ENCODE results near the gene WDR83. TPM values are rescaled to one million over a fixed set of nuclear protein-coding genes. Genes with fewer than 3 reads are reported as not detected.
"Not testable (repeated sequence)": the region's sequence is repeated elsewhere in the genome, so short reads cannot be mapped to it uniquely, and the experiment has no call there.

Gene WDR83
- total and polyA plus RNA-seq, 10 of the 15 experiments (the other 5 are each of a cell fraction or from before 2014, with no cell fraction given) = 0.58 to 17.7 (median 10.8) TPM

DNA sequence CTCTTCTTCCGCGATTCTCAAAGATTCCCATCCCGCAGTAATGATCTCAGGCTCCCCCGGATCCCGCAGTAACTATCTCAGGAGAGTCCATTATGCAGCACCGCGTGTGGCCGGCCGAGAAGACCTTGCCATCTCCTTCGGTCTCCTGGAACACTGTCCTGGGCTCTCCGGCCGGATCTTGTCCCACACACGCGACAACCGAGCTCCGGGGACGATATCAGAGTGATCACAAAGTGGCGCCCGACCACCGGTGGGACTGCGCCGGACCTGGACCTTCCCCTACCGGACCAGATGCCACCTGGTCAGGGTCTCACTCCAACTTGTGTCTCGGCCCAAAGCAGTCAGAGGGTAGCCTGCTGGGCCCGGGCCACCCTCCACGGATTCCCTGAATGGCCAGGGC is 24.1 kb upstream of the WDR83 start:
- no TSS peak for BruUV-seq (replicated peaks)
- FAIRE-seq (no peak), DNase-seq (ENCODE audit: low read depth, low spot score) (no peak), ATAC-seq (no peak)
- ChIA-PET RAD21 (ENCODE audit: unreplicated experiment) (no interaction called here), POLR2A (no interaction called here), SMC1A (ENCODE audit: uncharacterized antibody, unreplicated experiment) (no interaction called here), CTCF (no interaction called here)
- H3K9ac ChIP-seq (ENCODE audit: control insufficient read depth, insufficient read depth, low read length) = no peak overlapping the region
- no peak overlapping the region for H3K27ac ChIP-seq (ENCODE audit: control insufficient read depth, insufficient read depth)
- no peak overlapping the region for H2AFZ ChIP-seq (ENCODE audit: control insufficient read depth, low read depth, low read length)
- WGBS (ENCODE audit: insufficient coverage, insufficient replicate concordance, low lambda C conversion rate, missing lambda C conversion rate) = 95% methylated on average over 26 of the region's 26 CpGs
- H3K27me3 ChIP-seq (replicated peaks in 1 of 2; ENCODE audit: control insufficient read depth in 2 of 2, insufficient read depth in 2 of 2, low read length in 1 of 2) = no peaks in the 10 kb centered on the region
- no peak for TF ChIP-seq CEBPB (IDR thresholded peaks at IDR 0.05; ENCODE audit: borderline replicate concordance in 1 of 2, low read depth in 2 of 2, low read length in 2 of 2)
- in situ Hi-C loops (cut with MboI) (no loop called here), intact Hi-C loops (cut with micrococcal nuclease; ENCODE audit: unreplicated experiment) (no loop called here)
- 0 out of 2 replicates have a peak, but pooled peaks cover 5% of the 10 kb centered on the region for H3K4me1 ChIP-seq (ENCODE audit: control insufficient read depth, insufficient read depth, low read length)
- no peaks in the 10 kb centered on the region for H3K9me3 ChIP-seq (replicated peaks; ENCODE audit: control insufficient read depth, insufficient read depth, low read length)
- H3K4me3 ChIP-seq = no peak overlapping the region
- peaks cover 0 to 5% of the 10 kb centered on the region in 2 experiments; a peak in 1 of 4 replicates for H3K36me3 ChIP-seq (ENCODE audit: control insufficient read depth in 2 of 2, insufficient read depth in 2 of 2, low read length in 1 of 2)
- H4K20me1 ChIP-seq (ENCODE audit: control insufficient read depth, insufficient read depth) = no peaks in the 10 kb centered on the region
- H3K79me2 ChIP-seq (ENCODE audit: control insufficient read depth, insufficient read depth, low read length) = no peaks in the 10 kb centered on the region
- H3K4me2 ChIP-seq (ENCODE audit: control insufficient read depth, insufficient read depth) = no peak overlapping the region

DNA sequence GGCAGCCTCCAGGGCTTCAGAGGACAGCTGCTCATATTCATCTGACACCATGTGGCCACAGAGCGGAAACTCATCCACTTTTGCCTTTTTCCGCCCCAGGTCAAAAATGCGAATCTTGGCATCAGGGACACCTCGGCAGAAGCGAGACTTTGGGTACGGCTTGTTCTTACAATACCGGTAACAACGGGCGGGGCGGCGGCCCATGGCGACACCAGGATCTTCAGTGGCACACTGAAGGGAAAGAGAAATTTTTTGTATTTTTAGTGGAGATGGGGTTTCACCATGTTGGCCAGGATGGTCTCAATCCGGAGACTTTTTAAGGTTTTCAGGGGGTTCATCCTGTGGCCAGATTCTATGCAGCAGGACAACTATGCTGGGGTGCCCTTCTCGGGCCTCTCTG is 22.9 kb upstream of the WDR83 start:
- CTCF ChIA-PET; H4K20me1 ChIP-seq (ENCODE audit: control insufficient read depth, insufficient read depth); DNase-seq (ENCODE audit: low read depth, low spot score); POLR2A ChIA-PET; RAD21 ChIA-PET (ENCODE audit: unreplicated experiment); H3K27me3 ChIP-seq (replicated peaks in 1 of 2; ENCODE audit: control insufficient read depth in 2 of 2, insufficient read depth in 2 of 2, low read length in 1 of 2); H3K4me2 ChIP-seq (ENCODE audit: control insufficient read depth, insufficient read depth); H2AFZ ChIP-seq (ENCODE audit: control insufficient read depth, low read depth, low read length); FAIRE-seq; intact Hi-C loops (cut with micrococcal nuclease; ENCODE audit: unreplicated experiment); H3K79me2 ChIP-seq (ENCODE audit: control insufficient read depth, insufficient read depth, low read length); H3K4me1 ChIP-seq (ENCODE audit: control insufficient read depth, insufficient read depth, low read length); H3K9ac ChIP-seq (ENCODE audit: control insufficient read depth, insufficient read depth, low read length); H3K9me3 ChIP-seq (replicated peaks; ENCODE audit: control insufficient read depth, insufficient read depth, low read length); SMC1A ChIA-PET (ENCODE audit: uncharacterized antibody, unreplicated experiment); H3K36me3 ChIP-seq (ENCODE audit: control insufficient read depth in 2 of 2, insufficient read depth in 2 of 2, low read length in 1 of 2); ATAC-seq; H3K27ac ChIP-seq (ENCODE audit: control insufficient read depth, insufficient read depth); in situ Hi-C loops (cut with MboI); H3K4me3 ChIP-seq; BruUV-seq (replicated peaks): not testable (repeated sequence)
- WGBS (ENCODE audit: insufficient coverage, insufficient replicate concordance, low lambda C conversion rate, missing lambda C conversion rate) = 94% methylated on average over 14 of the region's 14 CpGs
